Measurements from ENCODE around the gene DYNC1I1.

- no peak for TF ChIP-seq CTCF (conservative IDR thresholded peaks at IDR 0.05; ENCODE audit: low read depth, low read length)
- TF ChIP-seq NFE2L2 (IDR thresholded peaks at IDR 0.05; ENCODE audit: low read depth, low read length): no peak
- no peak for TF ChIP-seq POLR2A (IDR thresholded peaks at IDR 0.05; ENCODE audit: low read depth, low read length)
- no peak for TF ChIP-seq SMC3 (IDR thresholded peaks at IDR 0.05; ENCODE audit: low read depth, low read length)
- TF ChIP-seq USF2 (IDR thresholded peaks at IDR 0.05; ENCODE audit: low read depth, low read length): no peak
- no peak for TF ChIP-seq MXI1 (IDR thresholded peaks at IDR 0.05; ENCODE audit: borderline replicate concordance, low read depth, low read length)
- no peak for TF ChIP-seq MAFK (IDR thresholded peaks at IDR 0.05; ENCODE audit: low read depth, low read length)
- TF ChIP-seq BHLHE40 (IDR thresholded peaks at IDR 0.05; ENCODE audit: low read depth, low read length): no peak
- no peak for TF ChIP-seq RAD21 (IDR thresholded peaks at IDR 0.05; ENCODE audit: low read length)
Measured at GRCh38 chr7:96118449-96119001, 346.2 kb downstream of the DYNC1I1 start.
